Measurements from ENCODE around the gene FAM110A. TPM values are rescaled to one million over a fixed set of nuclear protein-coding genes. Genes with fewer than 3 reads are reported as not detected.
"Not testable (repeated sequence)": the region's sequence is repeated elsewhere in the genome, so short reads cannot be mapped to it uniquely, and the experiment has no call there.

FAM110A gene
- total RNA-seq, 4 donors from 2014 or later, result 2.9 to 5.2 (median 3.1) TPM

- ATAC-seq (ENCODE audit: low FRiP score) (no peak), DNase-seq (ENCODE audit: low spot score) (no peak)
- TF ChIP-seq CTCF (IDR thresholded peaks at IDR 0.05), result no peak
Measured at GRCh38 chr20:889932-890463, 56.5 kb downstream of the FAM110A start.

- TF ChIP-seq CTCF (IDR thresholded peaks at IDR 0.05), result no peak
- peak; percentile 7 for ATAC-seq (ENCODE audit: low FRiP score)
- DNase-seq (ENCODE audit: low spot score), result no peak
Measured at GRCh38 chr20:890666-891057, 57.1 kb downstream of the FAM110A start.

GRCh38 chr20:891058-891705, 57.7 kb downstream of the FAM110A start:
- no peak for DNase-seq (ENCODE audit: low spot score)
- no peak for TF ChIP-seq CTCF (IDR thresholded peaks at IDR 0.05)
- peak; percentile 92 for ATAC-seq (ENCODE audit: low FRiP score)

- DNase-seq (ENCODE audit: low spot score), result no peak
- peak; percentile 60 for ATAC-seq (ENCODE audit: low FRiP score)
- no peak for TF ChIP-seq CTCF (IDR thresholded peaks at IDR 0.05)
Measured at GRCh38 chr20:891706-892080, 58.2 kb downstream of the FAM110A start.

GRCh38 chr20:892371-892770, 58.9 kb downstream of the FAM110A start:
- not testable (repeated sequence) for DNase-seq (ENCODE audit: low spot score); ATAC-seq (ENCODE audit: low FRiP score)

Other genes with a start within 250 kb of the FAM110A start
- 10 to 100 TPM in 1 of 4 donors, 1 to 10 TPM in 3; 1.2 to 13.2 (median 2.6) TPM for gene TCF15, start 223.4 kb upstream of the FAM110A start, total RNA-seq
- 10 to 100 TPM; 43.4 to 62.4 (median 48.5) TPM for gene SRXN1, start 180.5 kb upstream of the FAM110A start, total RNA-seq
- not detected for gene SCRT2, start 157.9 kb upstream of the FAM110A start, total RNA-seq
- 1 to 10 TPM in 3 of 4 donors, under 1 TPM in 1; 0.84 to 3.3 (median 1.8) TPM for gene SLC52A3, start 65.2 kb upstream of the FAM110A start, total RNA-seq
- gene ANGPT4, start 82.6 kb downstream of the FAM110A start, total RNA-seq, result 10 to 100 TPM in 1 of 4 donors, 1 to 10 TPM in 2, under 1 TPM in 1; 0.44 to 27.6 (median 3.4) TPM
- not detected for gene RSPO4, start 168.6 kb downstream of the FAM110A start, total RNA-seq